Testis (tissue), 3 donors: ENCODE results near the gene VWA8. TPM values are rescaled to one million over a fixed set of nuclear protein-coding genes. Genes with fewer than 3 reads are reported as not detected.

Source experiments
- DNase-seq: peaks from one replicate; pipeline ENCODE4 v3.0.0-alpha.2; 2019
- H3K27ac ChIP-seq, 2 donors: fragments of 200-600 bp; sonication (generic); one replicate each; pipeline ENCODE4 v1.5.1; 2019
- H3K27me3 ChIP-seq: fragments of 200-600 bp; sonication (generic); one replicate; pipeline ENCODE4 v1.5.1; 2019
- H3K36me3 ChIP-seq: fragments of 200-600 bp; sonication (generic); one replicate; pipeline ENCODE4 v1.5.1; 2017; ENCODE audit warnings: low read depth; ENCODE audit errors: missing control alignments
- H3K4me1 ChIP-seq: fragments of 200-600 bp; sonication (generic); one replicate; pipeline ENCODE4 v1.5.1; 2019
- H3K4me3 ChIP-seq, 2 donors: fragments of 200-600 bp; sonication (generic); one replicate each; pipeline ENCODE4 v1.5.1; 2017 to 2019
- H3K9me3 ChIP-seq: fragments of 200-600 bp; sonication (generic); one replicate; pipeline ENCODE4 v1.5.1; 2017
- CTCF ChIP-seq, 3 experiments: fragments of 450-650 bp in 2 of 3; fragments of 200-600 bp in 1 of 3; sonication (generic) in 1 of 3; IDR thresholded peaks; one replicate each; pipeline ENCODE4 v1.5.1; 2016 to 2019; ENCODE audit warnings: antibody characterized with exemption in 3 of 3, mild to moderate bottlenecking in 2 of 3, moderate library complexity in 1 of 3
- POLR2A ChIP-seq: fragments of 450-650 bp; IDR thresholded peaks from one replicate; pipeline ENCODE4 v1.6.1; 2017; ENCODE audit warnings: antibody characterized with exemption, mild to moderate bottlenecking, moderate library complexity
- WGBS, 2 donors: methylation state at CpG; one replicate each; pipeline ENCODE4 v1.1.5; 2018; 5-methylcytosine and 5-hydroxymethylcytosine counted together
- intact Hi-C: fragments of 100-400 bp; cut with DNase I; formaldehyde crosslinking; loops from one replicate; pipeline ENCODE4 v1.15.1; 2023; ENCODE audit warnings: low total_unique reads
- polyA plus RNA-seq: library from polyadenylated mRNA; stranded (reverse); fragments of 350-450 nt; fragmentation: Illumina TruSeq; extraction: RNeasy Lipid Tissue Mini Kit (QIAGEN cat#74804); gene quantifications from one replicate; pipeline ENCODE4 v1.2.3, GENCODE V29; 2014; ENCODE audit warnings: low read depth, low replicate concordance; ENCODE audit not compliant: insufficient read depth
- total RNA-seq, 2 donors: library from RNA; depleted of rRNA; stranded (reverse); fragments of >200 nt; gene quantifications; one replicate each; pipeline ENCODE4 v1.2.3, GENCODE V29; 2016

The VWA8 gene
- total and polyA plus RNA-seq, 3 donors from 2014 or later: 6.9 to 27.1 (median 15.2) TPM

DNA sequence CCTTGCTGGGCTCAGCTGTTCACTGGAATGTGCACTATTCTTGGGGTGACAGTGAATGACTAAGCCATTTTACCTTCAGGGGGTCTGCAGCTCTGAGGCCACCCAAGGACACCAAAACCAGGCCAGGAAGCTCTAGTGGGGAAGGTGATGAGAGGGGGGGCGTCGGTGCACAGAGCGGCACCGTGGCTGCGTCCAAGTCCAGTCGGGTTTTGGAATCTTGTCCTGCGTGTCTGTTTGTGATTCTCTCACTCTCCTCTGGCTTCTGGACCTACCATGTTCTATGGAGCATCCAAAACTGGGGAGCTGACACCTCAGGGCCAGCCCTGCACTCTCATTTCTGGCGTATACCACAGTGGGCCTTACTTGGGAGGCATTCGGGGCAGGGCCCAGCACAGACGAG lies 411.4 kb downstream of the VWA8 start:
- Histone ChIP-seq H3K9me3 (no peaks in the 10 kb centered on the region), H3K27ac (no peak overlapping the region), H3K4me1 (peaks cover 21% of the 10 kb centered on the region), H3K4me3 (no peak overlapping the region), H3K36me3 (no peaks in the 10 kb centered on the region), H3K27me3 (no peaks in the 10 kb centered on the region)
- DNase-seq: no peak
- no peak for TF ChIP-seq POLR2A
- TF ChIP-seq CTCF (IDR thresholded peaks at IDR 0.05): no peak
- WGBS, 2 donors: 95 to 97% methylated on average over 10 of the region's 10 CpGs
- intact Hi-C loops: no loop called here

DNA sequence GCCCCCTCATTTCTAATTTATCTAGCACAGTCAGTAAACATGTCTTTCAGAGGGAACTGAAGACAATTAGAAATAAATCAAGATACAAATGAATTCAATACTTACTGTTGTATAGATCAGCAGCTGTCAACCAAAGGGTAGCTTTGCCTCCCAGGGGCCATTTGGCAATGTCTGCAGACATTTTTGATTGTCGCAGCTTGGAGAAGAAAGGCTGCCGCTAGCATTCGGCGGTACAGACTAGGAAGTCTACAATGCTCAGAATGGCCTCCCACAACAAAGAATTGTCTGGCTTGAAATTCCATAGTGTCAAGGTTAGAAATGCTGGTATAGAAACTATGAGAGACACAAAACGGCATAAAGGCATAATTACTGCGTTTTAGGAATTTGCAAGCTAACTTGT lies 412.0 kb downstream of the VWA8 start:
- H3K27me3 ChIP-seq: no peaks in the 10 kb centered on the region
- intact Hi-C loops: no loop called here
- no peaks in the 10 kb centered on the region for H3K36me3 ChIP-seq
- H3K9me3 ChIP-seq: no peaks in the 10 kb centered on the region
- H3K27ac ChIP-seq: peak overlapping the region in 1 of 2 donors; percentile 90
- no peak for DNase-seq
- no peak for TF ChIP-seq POLR2A
- no peak for TF ChIP-seq CTCF (IDR thresholded peaks at IDR 0.05)
- H3K4me1 ChIP-seq: peaks cover 21% of the 10 kb centered on the region
- WGBS, 2 donors: 87 to 94% methylated on average over 6 of the region's 6 CpGs
- H3K4me3 ChIP-seq: no peak overlapping the region

GRCh38 chr13:41548031-41548430 lies 412.9 kb downstream of the VWA8 start:
- Histone ChIP-seq H3K4me3 (no peak overlapping the region), H3K27me3 (no peaks in the 10 kb centered on the region), H3K4me1 (peaks cover 21% of the 10 kb centered on the region), H3K27ac (peak overlapping the region; percentile 85 to 90), H3K9me3 (no peaks in the 10 kb centered on the region), H3K36me3 (no peaks in the 10 kb centered on the region)
- TF ChIP-seq CTCF (IDR thresholded peaks at IDR 0.05): no peak
- no peak for TF ChIP-seq POLR2A
- intact Hi-C loops: no loop called here
- 44 to 73% methylated on average over 3 to 6 of the region's 6 CpGs for WGBS, 2 donors
- DNase-seq: no peak

DNA sequence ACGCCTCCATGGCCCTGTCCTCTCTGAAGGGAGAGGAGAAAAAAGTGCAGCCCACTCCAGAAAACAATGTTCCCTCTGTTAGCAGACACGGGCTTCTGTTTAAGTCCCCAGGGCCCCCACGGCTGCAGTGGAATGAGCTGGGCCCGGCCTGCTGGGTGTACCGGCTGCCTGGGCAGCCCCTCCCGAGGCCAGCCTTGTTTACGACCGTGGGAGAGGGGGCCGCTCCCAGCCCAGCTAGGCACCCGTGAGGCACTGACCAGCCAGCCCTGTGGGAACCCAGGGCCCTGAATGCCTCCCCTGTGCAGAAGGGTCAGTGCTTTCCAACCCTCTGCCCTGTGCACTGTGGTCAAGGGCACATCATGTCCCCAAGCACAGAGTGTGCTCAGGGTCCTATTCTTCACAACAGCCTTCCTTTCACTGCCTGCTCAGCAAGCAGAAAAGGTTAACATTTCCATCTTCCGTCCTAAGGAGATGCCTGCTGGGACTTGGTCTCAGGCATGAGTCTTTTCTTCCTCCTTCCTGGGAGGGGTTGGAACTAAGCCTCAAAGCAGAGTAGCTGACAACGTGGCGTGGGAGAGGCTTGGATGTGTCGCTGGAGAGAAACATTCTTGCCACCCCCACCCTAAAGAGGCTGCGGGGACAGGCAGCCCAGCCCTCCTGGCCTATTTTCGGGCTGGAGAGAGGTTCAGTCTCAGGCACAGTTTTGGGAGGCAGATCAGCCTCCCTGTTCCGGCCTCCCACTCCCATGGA lies 413.5 kb downstream of the VWA8 start:
- intact Hi-C loops: no loop called here
- DNase-seq: peak; percentile 69

More for the DNA sequence above, 413.5 kb downstream of the VWA8 start:
- Histone ChIP-seq H3K9me3 (no peaks in the 10 kb centered on the region), H3K27ac (peak overlapping the region; percentile 85 to 90), H3K27me3 (no peaks in the 10 kb centered on the region), H3K4me3 (no peak overlapping the region), H3K4me1 (peaks cover 21% of the 10 kb centered on the region), H3K36me3 (no peaks in the 10 kb centered on the region)
- no peak for TF ChIP-seq POLR2A
- TF ChIP-seq CTCF (IDR thresholded peaks at IDR 0.05): no peak
- 29 to 43% methylated on average over 14 to 17 of the region's 17 CpGs for WGBS, 2 donors
